Endodermal cell (in vitro differentiated cells): ENCODE data around the gene KRTAP12-4. TPM values are rescaled to one million over a fixed set of nuclear protein-coding genes. Genes with fewer than 3 reads are reported as not detected.
A peak's percentile ranks its signal among the peaks of the same experiment; 100 is the strongest.

ENCODE experiments used
- DNase-seq: peaks from one replicate; pipeline ENCODE4 v3.0.0-alpha.2; 2017
- H3K27ac ChIP-seq: 2 replicates; pipeline ENCODE4 v1.5.1; 2013; ENCODE audit warnings: mild to moderate bottlenecking, low read depth, low read length, moderate library complexity
- H3K27me3 ChIP-seq: 2 replicates; pipeline ENCODE4 v1.6.1; 2013; ENCODE audit warnings: mild to moderate bottlenecking, low read length, moderate library complexity; ENCODE audit not compliant: insufficient read depth, control insufficient read depth, poor library complexity, severe bottlenecking
- H3K36me3 ChIP-seq: 2 replicates; pipeline ENCODE4 v1.7.0; 2013; ENCODE audit warnings: mild to moderate bottlenecking, low read length, moderate library complexity; ENCODE audit not compliant: control insufficient read depth, insufficient read depth
- H3K4me1 ChIP-seq: one replicate; pipeline ENCODE4 v1.7.0; 2013; ENCODE audit warnings: low read length; ENCODE audit not compliant: control insufficient read depth, insufficient read depth
- H3K4me3 ChIP-seq: 2 replicates; pipeline ENCODE4 v1.5.1; 2013; ENCODE audit warnings: mild to moderate bottlenecking, low read length, moderate library complexity
- H3K9ac ChIP-seq: 2 replicates; pipeline ENCODE4 v1.6.1; 2013; ENCODE audit warnings: mild to moderate bottlenecking, low read length, moderate library complexity; ENCODE audit not compliant: poor library complexity, severe bottlenecking; ENCODE audit errors: extremely low read depth
- H3K9me3 ChIP-seq: 2 replicates; pipeline ENCODE4 v1.6.1; 2013; ENCODE audit warnings: mild to moderate bottlenecking, low read length, moderate library complexity; ENCODE audit not compliant: control insufficient read depth
- H3K27ac Mint-ChIP-seq: 2 replicates; pipeline ENCODE4 v1.8.0; 2020; ENCODE audit warnings: mixed read lengths
- H3K27me3 Mint-ChIP-seq: 2 replicates; pipeline ENCODE4 v1.8.0; 2021; ENCODE audit warnings: mild to moderate bottlenecking, mixed read lengths; ENCODE audit not compliant: insufficient read depth
- H3K36me3 Mint-ChIP-seq: 2 replicates; pipeline ENCODE4 v1.8.0; 2020; ENCODE audit warnings: low read depth, mixed read lengths
- H3K4me1 Mint-ChIP-seq: 2 replicates; pipeline ENCODE4 v1.8.0; 2020; ENCODE audit warnings: mixed read lengths
- H3K4me3 Mint-ChIP-seq: 2 replicates; pipeline ENCODE4 v1.8.0; 2020; ENCODE audit warnings: mild to moderate bottlenecking, moderate library complexity, mixed read lengths
- H3K9me3 Mint-ChIP-seq: 2 replicates; pipeline ENCODE4 v1.8.0; 2020; ENCODE audit warnings: mild to moderate bottlenecking, mixed read lengths
- WGBS, 2 experiments: methylation state at CpG; one replicate each; pipeline versions ENCODE4 v1.1.5 to v1.1.7; 2013; ENCODE audit warnings: missing lambda C conversion rate in 2 of 2, mixed read lengths in 1 of 2; ENCODE audit not compliant: insufficient coverage in 1 of 2, insufficient read length in 1 of 2; 5-methylcytosine and 5-hydroxymethylcytosine counted together
- total RNA-seq, 2 donors: library from RNA; stranded (reverse); fragmentation: NEBNext Ultra II Directional in 1 of 2; extraction: Animal tissue kit (Norgen Biotek cat#: 25700) in 1 of 2; gene quantifications; 2 replicates in 1 of 2; 3 replicates in 1 of 2; pipeline ENCODE4 v1.2.1, GENCODE V29; 2021
- TF ChIP-seq, protein P1 (sequence below): fragments of 200-600 bp; sonication (generic); conservative IDR thresholded peaks from 2 replicates; pipeline ENCODE4 v1.5.0; 2021; ENCODE audit warnings: antibody characterized with exemption, mild to moderate bottlenecking

The KRTAP12-4 gene
- total RNA-seq, 2 donors from 2014 or later, result not detected

- H3K4me3 Mint-ChIP-seq, result no peak overlapping the region
- DNase-seq, result no peak
Measured at GRCh38 chr21:44644878-44645277, 9.6 kb downstream of the KRTAP12-4 start.

GRCh38 chr21:44643741-44644310 is 10.6 kb downstream of the KRTAP12-4 start:
- Mint-ChIP-seq H3K9me3 (peaks cover 48% of the 10 kb centered on the region), H3K36me3 (peaks cover 4% of the 10 kb centered on the region), H3K4me3 (no peak overlapping the region), H3K27me3 (peaks cover 3% of the 10 kb centered on the region), H3K4me1 (peaks cover 7% of the 10 kb centered on the region), H3K27ac (no peak overlapping the region)
- 88 to 97% methylated on average over 8 to 14 of the region's 14 CpGs for whole genome bisulfite sequencing, 2 experiments
- Histone ChIP-seq H3K9me3 (peaks cover 22% of the 10 kb centered on the region), H3K36me3 (no peaks in the 10 kb centered on the region), H3K27ac (no peak overlapping the region), H3K9ac (no peak overlapping the region), H3K27me3 (no peaks in the 10 kb centered on the region), H3K4me3 (peak overlapping the region; percentile 33), H3K4me1 (no peaks in the 10 kb centered on the region)
- DNase-seq, result peak; percentile 26
- TF ChIP-seq, protein P1, sequence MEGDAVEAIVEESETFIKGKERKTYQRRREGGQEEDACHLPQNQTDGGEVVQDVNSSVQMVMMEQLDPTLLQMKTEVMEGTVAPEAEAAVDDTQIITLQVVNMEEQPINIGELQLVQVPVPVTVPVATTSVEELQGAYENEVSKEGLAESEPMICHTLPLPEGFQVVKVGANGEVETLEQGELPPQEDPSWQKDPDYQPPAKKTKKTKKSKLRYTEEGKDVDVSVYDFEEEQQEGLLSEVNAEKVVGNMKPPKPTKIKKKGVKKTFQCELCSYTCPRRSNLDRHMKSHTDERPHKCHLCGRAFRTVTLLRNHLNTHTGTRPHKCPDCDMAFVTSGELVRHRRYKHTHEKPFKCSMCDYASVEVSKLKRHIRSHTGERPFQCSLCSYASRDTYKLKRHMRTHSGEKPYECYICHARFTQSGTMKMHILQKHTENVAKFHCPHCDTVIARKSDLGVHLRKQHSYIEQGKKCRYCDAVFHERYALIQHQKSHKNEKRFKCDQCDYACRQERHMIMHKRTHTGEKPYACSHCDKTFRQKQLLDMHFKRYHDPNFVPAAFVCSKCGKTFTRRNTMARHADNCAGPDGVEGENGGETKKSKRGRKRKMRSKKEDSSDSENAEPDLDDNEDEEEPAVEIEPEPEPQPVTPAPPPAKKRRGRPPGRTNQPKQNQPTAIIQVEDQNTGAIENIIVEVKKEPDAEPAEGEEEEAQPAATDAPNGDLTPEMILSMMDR, result no peak

More at GRCh38 chr21:44644878-44645277, 9.6 kb downstream of the KRTAP12-4 start:
- H3K4me3 ChIP-seq, result no peak overlapping the region
- H3K4me1 Mint-ChIP-seq, result peaks cover 7% of the 10 kb centered on the region
- no peaks in the 10 kb centered on the region for H3K36me3 ChIP-seq
- 86 to 88% methylated on average over 1 to 2 of the region's 2 CpGs for WGBS, 2 experiments
- H3K27me3 Mint-ChIP-seq, result peaks cover 3% of the 10 kb centered on the region
- H3K27ac Mint-ChIP-seq, result no peak overlapping the region
- H3K9ac ChIP-seq, result no peak overlapping the region
- H3K27ac ChIP-seq, result no peak overlapping the region
- H3K36me3 Mint-ChIP-seq, result peaks cover 4% of the 10 kb centered on the region
- no peaks in the 10 kb centered on the region for H3K27me3 ChIP-seq
- H3K4me1 ChIP-seq, result no peaks in the 10 kb centered on the region
- peaks cover 22% of the 10 kb centered on the region for H3K9me3 ChIP-seq
- peaks cover 48% of the 10 kb centered on the region for H3K9me3 Mint-ChIP-seq
- TF ChIP-seq, protein P1, result no peak

GRCh38 chr21:44640761-44641160 is 13.7 kb downstream of the KRTAP12-4 start:
- TF ChIP-seq, protein P1, result no peak
- peaks cover 2% of the 10 kb centered on the region for H3K4me1 Mint-ChIP-seq
- no peak overlapping the region for H3K4me3 Mint-ChIP-seq
- Histone ChIP-seq H3K27me3 (no peaks in the 10 kb centered on the region), H3K9ac (no peak overlapping the region), H3K27ac (no peak overlapping the region), H3K4me3 (no peak overlapping the region), H3K4me1 (no peaks in the 10 kb centered on the region), H3K36me3 (no peaks in the 10 kb centered on the region), H3K9me3 (peaks cover 22% of the 10 kb centered on the region)
- DNase-seq, result peak; percentile 15
- H3K27me3 Mint-ChIP-seq, result peaks cover 3% of the 10 kb centered on the region
- no peak overlapping the region for H3K27ac Mint-ChIP-seq
- H3K9me3 Mint-ChIP-seq, result peaks cover 44% of the 10 kb centered on the region
- 89 to 92% methylated on average over 3 to 5 of the region's 5 CpGs for WGBS, 2 experiments
- peaks cover 4% of the 10 kb centered on the region for H3K36me3 Mint-ChIP-seq
